ENCODE data around the gene NPTXR.

DNA sequence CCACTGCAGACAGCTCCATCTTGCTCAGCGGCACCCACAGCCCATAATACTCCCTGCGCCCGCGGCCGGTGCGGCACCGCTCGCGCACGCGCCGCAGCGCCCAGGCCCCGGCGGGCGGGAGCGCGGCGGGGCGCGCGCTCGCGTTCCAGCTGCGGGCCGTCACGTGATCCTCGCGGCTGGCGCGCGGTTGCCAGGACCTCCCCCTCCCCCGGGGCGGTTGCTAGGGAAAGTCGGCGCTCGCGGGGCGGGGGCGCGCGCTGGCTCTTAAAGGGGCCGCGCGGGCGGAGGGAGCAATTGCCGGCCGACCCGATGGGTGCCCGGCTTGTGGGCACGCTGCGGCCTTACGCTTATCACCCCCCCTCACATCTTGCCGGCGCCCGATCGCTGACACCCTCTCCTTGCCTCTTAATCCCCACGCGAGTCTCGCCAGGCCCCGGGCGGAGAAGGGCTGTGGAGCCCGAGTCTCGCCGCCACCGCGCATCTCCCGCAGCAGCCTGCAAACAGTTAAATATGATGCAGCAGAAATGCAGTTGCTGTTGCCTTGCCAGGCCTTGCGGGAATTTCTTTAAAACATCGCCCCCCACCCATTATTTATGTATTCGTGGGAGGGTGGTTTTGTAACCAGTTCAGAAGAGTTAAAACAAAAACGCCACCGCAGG is 28.5 kb upstream of the NPTXR start, which contains the start of gene CBX6:
- no peak for TF ChIP-seq ELF1 (IDR thresholded peaks at IDR 0.05; ENCODE audit: borderline replicate concordance, low read depth)
- TF ChIP-seq POLR2A (IDR thresholded peaks at IDR 0.05; ENCODE audit: borderline replicate concordance, extremely low read depth, insufficient read depth, insufficient read length): no peak
- TF ChIP-seq TCF7L2 (IDR thresholded peaks at IDR 0.05; ENCODE audit: borderline replicate concordance, extremely low read depth, insufficient read depth, insufficient read length): no peak
- TF ChIP-seq, protein P1, sequence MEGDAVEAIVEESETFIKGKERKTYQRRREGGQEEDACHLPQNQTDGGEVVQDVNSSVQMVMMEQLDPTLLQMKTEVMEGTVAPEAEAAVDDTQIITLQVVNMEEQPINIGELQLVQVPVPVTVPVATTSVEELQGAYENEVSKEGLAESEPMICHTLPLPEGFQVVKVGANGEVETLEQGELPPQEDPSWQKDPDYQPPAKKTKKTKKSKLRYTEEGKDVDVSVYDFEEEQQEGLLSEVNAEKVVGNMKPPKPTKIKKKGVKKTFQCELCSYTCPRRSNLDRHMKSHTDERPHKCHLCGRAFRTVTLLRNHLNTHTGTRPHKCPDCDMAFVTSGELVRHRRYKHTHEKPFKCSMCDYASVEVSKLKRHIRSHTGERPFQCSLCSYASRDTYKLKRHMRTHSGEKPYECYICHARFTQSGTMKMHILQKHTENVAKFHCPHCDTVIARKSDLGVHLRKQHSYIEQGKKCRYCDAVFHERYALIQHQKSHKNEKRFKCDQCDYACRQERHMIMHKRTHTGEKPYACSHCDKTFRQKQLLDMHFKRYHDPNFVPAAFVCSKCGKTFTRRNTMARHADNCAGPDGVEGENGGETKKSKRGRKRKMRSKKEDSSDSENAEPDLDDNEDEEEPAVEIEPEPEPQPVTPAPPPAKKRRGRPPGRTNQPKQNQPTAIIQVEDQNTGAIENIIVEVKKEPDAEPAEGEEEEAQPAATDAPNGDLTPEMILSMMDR (IDR thresholded peaks at IDR 0.05 in 2 of 3, conservative IDR thresholded peaks at IDR 0.05 in 1 of 3; ENCODE audit: borderline replicate concordance in 1 of 3, insufficient read depth in 1 of 3, low read depth in 2 of 3, low read length in 2 of 3): no peak
- TF ChIP-seq EZH2 (IDR thresholded peaks at IDR 0.05): no peak
- TF ChIP-seq EGR1 (IDR thresholded peaks at IDR 0.05; ENCODE audit: low read depth): peak; percentile 83
- TF ChIP-seq, protein P2, sequence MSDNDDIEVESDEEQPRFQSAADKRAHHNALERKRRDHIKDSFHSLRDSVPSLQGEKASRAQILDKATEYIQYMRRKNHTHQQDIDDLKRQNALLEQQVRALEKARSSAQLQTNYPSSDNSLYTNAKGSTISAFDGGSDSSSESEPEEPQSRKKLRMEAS (IDR thresholded peaks at IDR 0.05): peak; percentile 80
- no peak for TF ChIP-seq ZFX (IDR thresholded peaks at IDR 0.05)
- no peak for TF ChIP-seq SIN3A (IDR thresholded peaks at IDR 0.05; ENCODE audit: low read depth)
- TF ChIP-seq EZH2phosphoT487 (IDR thresholded peaks at IDR 0.05; ENCODE audit: borderline replicate concordance): no peak
- peak; percentile 74 for TF ChIP-seq POLR2AphosphoS5 (IDR thresholded peaks at IDR 0.05; ENCODE audit: low read depth, low read length)
- TF ChIP-seq ZNF274 (IDR thresholded peaks at IDR 0.05; ENCODE audit: low read depth, low read length): no peak
- peak; percentile 12 for TF ChIP-seq YY1 (IDR thresholded peaks at IDR 0.05; ENCODE audit: extremely low read depth, insufficient replicate concordance, low read depth, low read length)
- no peak for TF ChIP-seq CBX3 (IDR thresholded peaks at IDR 0.05; ENCODE audit: low read depth)

Data from HCT116 (cell line).